HUES6 (cell line): ENCODE data around the gene RBBP4.
A peak's percentile ranks its signal among the peaks of the same experiment; 100 is the strongest.

ENCODE experiments used
- H3K27ac ChIP-seq: 2 replicates; pipeline ENCODE4 v1.7.0; 2013; ENCODE audit warnings: low read depth, mild to moderate bottlenecking, low read length, inconsistent platforms
- H3K27me3 ChIP-seq: 2 replicates; pipeline ENCODE4 v1.6.1; 2013; ENCODE audit warnings: low read length; ENCODE audit not compliant: control insufficient read depth, insufficient read depth
- H3K36me3 ChIP-seq: 2 replicates; pipeline ENCODE4 v1.6.1; 2013; ENCODE audit warnings: low read length; ENCODE audit not compliant: control insufficient read depth, insufficient read depth
- H3K4me1 ChIP-seq: 2 replicates; pipeline ENCODE4 v1.6.1; 2013; ENCODE audit warnings: low read length; ENCODE audit not compliant: control insufficient read depth, insufficient read depth
- H3K4me3 ChIP-seq: 2 replicates; pipeline ENCODE4 v1.5.1; 2013; ENCODE audit warnings: low read depth, low read length
- H3K9ac ChIP-seq: one replicate; pipeline ENCODE4 v1.6.1; 2013; ENCODE audit warnings: mild to moderate bottlenecking, low read length
- H3K9me3 ChIP-seq: 2 replicates; pipeline ENCODE4 v1.6.1; 2013; ENCODE audit warnings: low read depth, low read length; ENCODE audit not compliant: control insufficient read depth, insufficient read depth

The RBBP4 gene

GRCh38 chr1:32713081-32713480 lies 62.1 kb downstream of the RBBP4 start:
- H3K27me3 ChIP-seq: no peaks in the 10 kb centered on the region
- no peak overlapping the region for H3K4me3 ChIP-seq
- no peak overlapping the region for H3K9ac ChIP-seq
- H3K36me3 ChIP-seq: no peaks in the 10 kb centered on the region
- H3K27ac ChIP-seq: no peak overlapping the region
- H3K9me3 ChIP-seq: no peaks in the 10 kb centered on the region
- H3K4me1 ChIP-seq: peaks cover 25% of the 10 kb centered on the region

- no peaks in the 10 kb centered on the region for H3K36me3 ChIP-seq
- H3K4me1 ChIP-seq: peaks cover 25% of the 10 kb centered on the region
- no peaks in the 10 kb centered on the region for H3K9me3 ChIP-seq
- H3K27me3 ChIP-seq: no peaks in the 10 kb centered on the region
- no peak overlapping the region for H3K4me3 ChIP-seq
- no peak overlapping the region for H3K9ac ChIP-seq
- no peak overlapping the region for H3K27ac ChIP-seq
Measured at GRCh38 chr1:32714277-32714676, 63.3 kb downstream of the RBBP4 start.

GRCh38 chr1:32715901-32716311 lies 64.9 kb downstream of the RBBP4 start:
- Histone ChIP-seq H3K4me1 (peaks cover 25% of the 10 kb centered on the region), H3K9ac (no peak overlapping the region), H3K27ac (no peak overlapping the region), H3K27me3 (no peaks in the 10 kb centered on the region), H3K36me3 (no peaks in the 10 kb centered on the region), H3K4me3 (no peak overlapping the region), H3K9me3 (no peaks in the 10 kb centered on the region)

- Histone ChIP-seq H3K4me3 (peak overlapping the region; percentile 33), H3K36me3 (no peaks in the 10 kb centered on the region), H3K9me3 (no peaks in the 10 kb centered on the region), H3K4me1 (peaks cover 25% of the 10 kb centered on the region), H3K9ac (no peak overlapping the region), H3K27ac (no peak overlapping the region), H3K27me3 (no peaks in the 10 kb centered on the region)
Measured at GRCh38 chr1:32716312-32717148, 65.5 kb downstream of the RBBP4 start.

GRCh38 chr1:32717503-32717902 lies 66.5 kb downstream of the RBBP4 start:
- H3K9me3 ChIP-seq: no peaks in the 10 kb centered on the region
- H3K27me3 ChIP-seq: no peaks in the 10 kb centered on the region
- H3K9ac ChIP-seq: no peak overlapping the region
- H3K27ac ChIP-seq: no peak overlapping the region
- H3K4me1 ChIP-seq: peaks cover 23% of the 10 kb centered on the region
- H3K4me3 ChIP-seq: no peak overlapping the region
- H3K36me3 ChIP-seq: no peaks in the 10 kb centered on the region

- no peak overlapping the region for H3K27ac ChIP-seq
- H3K9me3 ChIP-seq: no peaks in the 10 kb centered on the region
- peaks cover 21% of the 10 kb centered on the region for H3K4me1 ChIP-seq
- H3K27me3 ChIP-seq: no peaks in the 10 kb centered on the region
- no peak overlapping the region for H3K4me3 ChIP-seq
- no peak overlapping the region for H3K9ac ChIP-seq
- H3K36me3 ChIP-seq: no peaks in the 10 kb centered on the region
Measured at GRCh38 chr1:32718036-32718435, 67.0 kb downstream of the RBBP4 start.

GRCh38 chr1:32718527-32718926 lies 67.5 kb downstream of the RBBP4 start:
- H3K27me3 ChIP-seq: no peaks in the 10 kb centered on the region
- no peak overlapping the region for H3K9ac ChIP-seq
- no peaks in the 10 kb centered on the region for H3K36me3 ChIP-seq
- no peak overlapping the region for H3K27ac ChIP-seq
- no peaks in the 10 kb centered on the region for H3K9me3 ChIP-seq
- no peak overlapping the region for H3K4me3 ChIP-seq
- peaks cover 17% of the 10 kb centered on the region for H3K4me1 ChIP-seq

- Histone ChIP-seq H3K4me1 (peaks cover 22% of the 10 kb centered on the region), H3K27ac (no peak overlapping the region), H3K4me3 (no peak overlapping the region), H3K27me3 (no peaks in the 10 kb centered on the region), H3K36me3 (no peaks in the 10 kb centered on the region), H3K9ac (no peak overlapping the region), H3K9me3 (no peaks in the 10 kb centered on the region)
Measured at GRCh38 chr1:32719681-32720275, 68.8 kb downstream of the RBBP4 start.

GRCh38 chr1:32724678-32725614 lies 73.9 kb downstream of the RBBP4 start:
- no peaks in the 10 kb centered on the region for H3K9me3 ChIP-seq
- H3K9ac ChIP-seq: peak overlapping the region; percentile 53
- H3K36me3 ChIP-seq: no peaks in the 10 kb centered on the region
- peaks cover 20% of the 10 kb centered on the region for H3K4me1 ChIP-seq
- H3K4me3 ChIP-seq: 0 out of 2 replicates have a peak overlapping the region, but pooled peaks have one; percentile 0
- H3K27ac ChIP-seq: peak overlapping the region; percentile 2; the same call in 1 of the 2 replicates
- no peaks in the 10 kb centered on the region for H3K27me3 ChIP-seq

- H3K27ac ChIP-seq: peak overlapping the region; percentile 2; the same call in 1 of the 2 replicates
- H3K4me3 ChIP-seq: no peak overlapping the region
- H3K36me3 ChIP-seq: no peaks in the 10 kb centered on the region
- peak overlapping the region; percentile 31 for H3K9ac ChIP-seq
- H3K4me1 ChIP-seq: peaks cover 20% of the 10 kb centered on the region
- no peaks in the 10 kb centered on the region for H3K9me3 ChIP-seq
- no peaks in the 10 kb centered on the region for H3K27me3 ChIP-seq
Measured at GRCh38 chr1:32725615-32725982, 74.6 kb downstream of the RBBP4 start.
